ENCODE measurements around the gene ANGPTL8.

DNA sequence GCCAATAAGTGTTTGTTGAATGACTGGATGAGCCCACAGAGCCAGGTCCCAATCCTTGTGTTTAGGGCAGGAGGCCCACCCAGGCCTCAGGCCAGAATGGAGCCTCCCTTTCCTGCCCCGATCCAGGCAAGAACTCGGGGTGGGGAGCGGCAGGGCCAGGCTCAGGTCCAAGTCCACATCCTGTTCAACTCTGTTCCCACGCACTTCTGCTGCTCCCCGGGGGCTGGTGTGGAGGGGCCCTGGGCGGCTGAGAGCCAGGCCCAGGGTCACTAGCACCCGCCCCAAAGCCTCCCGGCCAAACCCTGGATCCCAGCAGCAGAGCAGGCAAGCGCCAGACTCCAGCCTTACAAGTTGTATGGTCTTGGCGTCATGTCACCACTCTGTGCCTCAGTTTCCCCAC, 8.0 kb downstream of the ANGPTL8 start:
- TF ChIP-seq PAX5 (IDR thresholded peaks at IDR 0.05; ENCODE audit: insufficient read depth, low read length, severe bottlenecking) (no peak), POLR2A (IDR thresholded peaks at IDR 0.05; ENCODE audit: low read depth, low read length) (no peak)

Data from GM12891 (cell line).